Cardiac fibroblast (primary cell): ENCODE results near the gene ACTR6.

ENCODE experiments used
- DNase-seq, 2 donors: peaks; one replicate each; pipeline versions ENCODE4 v3.0.0 to v3.0.0-alpha.2; 2010; ENCODE audit warnings: low read depth in 2 of 2
- H3K4me3 ChIP-seq, 2 donors: replicated peaks in 1 of 2; 1 replicate in 1 of 2; 2 replicates in 1 of 2; pipeline ENCODE4 v1.5.1; 2011; ENCODE audit warnings: low read depth in 2 of 2, low read length in 2 of 2, mild to moderate bottlenecking in 2 of 2, moderate library complexity in 1 of 2
- CTCF ChIP-seq: IDR thresholded peaks from one replicate; pipeline ENCODE4 v1.5.1; 2011; ENCODE audit warnings: low read depth, mild to moderate bottlenecking, low read length, inconsistent platforms

Gene ACTR6

GRCh38 chr12:100200463-100201181, at the start of gene ACTR6:
ACTR6 (plus strand) TSS chr12:100200815; CDS start chr12:100200852, 37 bp downstream.
- TF ChIP-seq CTCF, result no peak
- peak within 1 kb of the TSS; percentile 68 to 80 for H3K4me3 ChIP-seq
- peak; percentile 97 to 98 for DNase-seq

- no peak for TF ChIP-seq CTCF
- no peak overlapping the region for H3K4me3 ChIP-seq
- DNase-seq, result no peak
Measured at GRCh38 chr12:100151769-100152168, 48.8 kb upstream of the ACTR6 start.

- no peak for TF ChIP-seq CTCF
- H3K4me3 ChIP-seq, result no peak overlapping the region
- DNase-seq, result no peak
Measured at GRCh38 chr12:100153131-100153530, 47.5 kb upstream of the ACTR6 start.

GRCh38 chr12:100154474-100155247, 46.0 kb upstream of the ACTR6 start:
- no peak overlapping the region for H3K4me3 ChIP-seq
- TF ChIP-seq CTCF, result peak; percentile 94
- DNase-seq, result peak; percentile 72 to 77

GRCh38 chr12:100156731-100157426, 43.7 kb upstream of the ACTR6 start:
- no peak overlapping the region for H3K4me3 ChIP-seq
- DNase-seq, result no peak
- no peak for TF ChIP-seq CTCF

GRCh38 chr12:100157427-100157821, 43.2 kb upstream of the ACTR6 start:
- DNase-seq, result no peak
- H3K4me3 ChIP-seq, result no peak overlapping the region
- TF ChIP-seq CTCF, result no peak
